ENCODE data around the gene FRMD1. TPM values are rescaled to one million over a fixed set of nuclear protein-coding genes. Genes with fewer than 3 reads are reported as not detected.
"Not testable (repeated sequence)": the region's sequence is repeated elsewhere in the genome, so short reads cannot be mapped to it uniquely, and the experiment has no call there.

Gene FRMD1
- total RNA-seq, 1 donor: not detected

- Histone ChIP-seq H3K27me3 (ENCODE audit: insufficient read depth, low read length) (no peaks in the 10 kb centered on the region), H3K4me1 (ENCODE audit: insufficient read depth, low read length) (no peaks in the 10 kb centered on the region), H3K4me3 (ENCODE audit: low read length) (no peak overlapping the region), H3K9me3 (ENCODE audit: low read depth, low read length) (no peaks in the 10 kb centered on the region)
These were observed 3.0 kb upstream of the FRMD1 start for GRCh38 chr6:168081858-168082546.

DNA sequence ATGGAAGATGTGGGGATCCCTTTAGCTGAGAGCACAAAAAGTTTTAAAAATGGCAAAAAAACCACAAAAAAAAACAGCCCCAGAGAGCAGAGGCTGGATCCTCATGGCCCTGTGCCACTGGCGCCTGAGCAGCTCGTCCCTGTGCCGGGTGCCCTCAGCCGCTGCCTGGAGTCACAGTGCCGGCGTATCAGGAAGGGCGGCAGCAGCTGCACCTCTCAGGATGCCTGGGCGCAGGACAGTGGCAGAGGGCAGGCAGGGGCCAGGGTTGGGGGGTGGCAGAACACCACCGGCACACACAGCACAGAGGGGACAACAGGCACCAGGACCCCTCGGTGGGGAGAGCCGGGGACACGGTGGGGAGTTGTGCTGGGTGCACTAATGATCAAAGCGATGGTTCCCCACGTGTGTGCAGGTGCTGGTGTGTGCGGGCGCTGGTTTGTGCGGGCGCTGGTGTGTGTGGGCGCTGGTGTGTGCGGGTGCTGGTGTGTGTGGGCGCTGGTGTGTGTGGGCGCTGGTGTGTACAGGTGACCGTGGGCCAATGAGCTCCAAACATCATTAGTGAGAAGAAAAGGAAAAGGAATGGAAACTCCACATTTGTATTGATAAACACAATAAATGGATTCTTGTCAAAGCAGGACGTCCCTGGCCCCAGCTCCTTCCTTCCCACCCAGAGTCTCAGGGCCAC lies 1.5 kb upstream of the FRMD1 start:
- Histone ChIP-seq H3K4me1 (ENCODE audit: insufficient read depth, low read length) (no peaks in the 10 kb centered on the region), H3K4me3 (ENCODE audit: low read length) (no peak overlapping the region), H3K27me3 (ENCODE audit: insufficient read depth, low read length) (no peaks in the 10 kb centered on the region), H3K9me3 (ENCODE audit: low read depth, low read length) (no peaks in the 10 kb centered on the region)

- Histone ChIP-seq H3K9me3 (ENCODE audit: low read depth, low read length) (no peaks in the 10 kb centered on the region), H3K4me3 (ENCODE audit: low read length) (no peak overlapping the region), H3K27me3 (ENCODE audit: insufficient read depth, low read length) (no peaks in the 10 kb centered on the region), H3K4me1 (ENCODE audit: insufficient read depth, low read length) (no peaks in the 10 kb centered on the region)
These were observed 653 bp downstream of the FRMD1 start for GRCh38 chr6:168078175-168078942.

DNA sequence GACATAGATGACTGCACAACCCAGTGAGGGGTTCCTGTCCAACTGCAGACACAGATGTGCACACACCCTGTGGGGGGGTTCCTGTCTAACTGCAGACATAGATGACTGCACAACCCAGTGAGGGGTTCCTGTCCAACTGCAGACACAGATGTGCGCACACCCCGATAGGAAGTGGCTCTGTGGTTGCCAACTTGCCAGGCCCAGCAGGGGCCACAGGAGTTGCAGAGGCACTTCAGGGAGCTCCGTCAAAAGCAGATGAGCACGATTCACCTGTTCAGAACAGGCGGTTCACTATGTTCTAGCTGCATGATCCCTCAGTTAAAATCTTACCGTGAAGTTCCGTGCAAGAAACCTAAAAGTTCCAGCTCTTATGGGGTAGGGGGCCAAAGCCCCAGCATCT lies 1.6 kb downstream of the FRMD1 start:
- not testable (repeated sequence) for H3K27me3 ChIP-seq (ENCODE audit: insufficient read depth, low read length); H3K9me3 ChIP-seq (ENCODE audit: low read depth, low read length); H3K4me1 ChIP-seq (ENCODE audit: insufficient read depth, low read length); H3K4me3 ChIP-seq (ENCODE audit: low read length)

GRCh38 chr6:168075787-168076202 lies 3.2 kb downstream of the FRMD1 start:
- Histone ChIP-seq H3K9me3 (ENCODE audit: low read depth, low read length) (no peaks in the 10 kb centered on the region), H3K27me3 (ENCODE audit: insufficient read depth, low read length) (no peaks in the 10 kb centered on the region)

GRCh38 chr6:168075216-168075615 lies 3.8 kb downstream of the FRMD1 start:
- Histone ChIP-seq H3K9me3 (ENCODE audit: low read depth, low read length) (no peaks in the 10 kb centered on the region), H3K4me1 (ENCODE audit: insufficient read depth, low read length) (no peaks in the 10 kb centered on the region), H3K27me3 (ENCODE audit: insufficient read depth, low read length) (no peaks in the 10 kb centered on the region), H3K4me3 (ENCODE audit: low read length) (no peak overlapping the region)

More at GRCh38 chr6:168075787-168076202, 3.2 kb downstream of the FRMD1 start:
- Histone ChIP-seq H3K4me3 (ENCODE audit: low read length) (no peak overlapping the region), H3K4me1 (ENCODE audit: insufficient read depth, low read length) (no peaks in the 10 kb centered on the region)

GRCh38 chr6:168073937-168074730 lies 4.9 kb downstream of the FRMD1 start:
- H3K27me3 ChIP-seq (ENCODE audit: insufficient read depth, low read length): no peaks in the 10 kb centered on the region
- no peaks in the 10 kb centered on the region for H3K4me1 ChIP-seq (ENCODE audit: insufficient read depth, low read length)
- no peaks in the 10 kb centered on the region for H3K9me3 ChIP-seq (ENCODE audit: low read depth, low read length)
- no peak overlapping the region for H3K4me3 ChIP-seq (ENCODE audit: low read length)

DNA sequence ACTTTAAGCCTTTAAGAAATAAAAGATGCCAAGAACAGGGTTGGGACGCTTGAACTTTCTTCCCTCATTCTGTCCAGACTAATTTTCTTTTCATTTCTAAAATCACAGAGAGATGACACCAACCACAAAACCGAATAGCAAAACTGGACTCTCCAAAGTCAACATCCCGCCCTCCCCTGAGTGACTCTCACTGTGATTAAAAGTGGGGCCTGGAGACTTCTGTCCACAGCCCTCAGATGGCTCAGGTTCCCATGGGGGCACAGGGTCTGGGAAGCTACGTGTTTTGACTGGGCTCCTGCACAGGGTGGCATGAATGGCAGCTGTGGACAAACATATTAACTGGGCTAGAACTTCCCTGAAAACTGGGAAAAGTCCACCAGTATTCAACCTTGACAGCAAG lies 6.3 kb downstream of the FRMD1 start:
- no peaks in the 10 kb centered on the region for H3K27me3 ChIP-seq (ENCODE audit: insufficient read depth, low read length)

DNA sequence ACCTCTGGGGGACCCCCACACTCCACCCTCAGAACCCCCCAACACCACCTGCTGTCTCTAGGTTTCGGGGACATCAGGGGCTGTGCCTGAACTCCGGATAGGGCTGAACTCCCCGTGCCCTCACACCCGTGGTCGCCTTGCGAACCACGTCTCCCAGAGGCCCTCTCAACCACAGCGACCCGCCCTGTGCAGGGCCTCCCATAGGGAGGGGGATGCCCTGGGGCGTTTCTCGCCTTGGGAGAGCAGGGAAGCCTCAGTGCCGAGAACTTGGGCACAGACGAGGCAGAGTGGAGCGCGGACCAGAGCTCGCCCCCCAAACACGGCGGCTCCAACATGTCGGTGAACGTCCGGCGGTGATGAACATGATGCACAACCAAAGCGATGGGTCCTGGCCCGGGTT lies 6.8 kb downstream of the FRMD1 start:
- no peaks in the 10 kb centered on the region for H3K4me1 ChIP-seq (ENCODE audit: insufficient read depth, low read length)
- no peaks in the 10 kb centered on the region for H3K9me3 ChIP-seq (ENCODE audit: low read depth, low read length)
- H3K27me3 ChIP-seq (ENCODE audit: insufficient read depth, low read length): no peaks in the 10 kb centered on the region
- H3K4me3 ChIP-seq (ENCODE audit: low read length): no peak overlapping the region

More for the DNA sequence above, 6.3 kb downstream of the FRMD1 start:
- Histone ChIP-seq H3K9me3 (ENCODE audit: low read depth, low read length) (no peaks in the 10 kb centered on the region), H3K4me1 (ENCODE audit: insufficient read depth, low read length) (no peaks in the 10 kb centered on the region), H3K4me3 (ENCODE audit: low read length) (no peak overlapping the region)

GRCh38 chr6:168071620-168072019 lies 7.4 kb downstream of the FRMD1 start:
- Histone ChIP-seq H3K4me3 (ENCODE audit: low read length) (no peak overlapping the region), H3K27me3 (ENCODE audit: insufficient read depth, low read length) (no peaks in the 10 kb centered on the region), H3K4me1 (ENCODE audit: insufficient read depth, low read length) (no peaks in the 10 kb centered on the region), H3K9me3 (ENCODE audit: low read depth, low read length) (no peaks in the 10 kb centered on the region)

GRCh38 chr6:168070804-168071203 lies 8.2 kb downstream of the FRMD1 start:
- Histone ChIP-seq H3K9me3 (ENCODE audit: low read depth, low read length) (no peaks in the 10 kb centered on the region), H3K4me1 (ENCODE audit: insufficient read depth, low read length) (no peaks in the 10 kb centered on the region), H3K27me3 (ENCODE audit: insufficient read depth, low read length) (no peaks in the 10 kb centered on the region), H3K4me3 (ENCODE audit: low read length) (no peak overlapping the region)

DNA sequence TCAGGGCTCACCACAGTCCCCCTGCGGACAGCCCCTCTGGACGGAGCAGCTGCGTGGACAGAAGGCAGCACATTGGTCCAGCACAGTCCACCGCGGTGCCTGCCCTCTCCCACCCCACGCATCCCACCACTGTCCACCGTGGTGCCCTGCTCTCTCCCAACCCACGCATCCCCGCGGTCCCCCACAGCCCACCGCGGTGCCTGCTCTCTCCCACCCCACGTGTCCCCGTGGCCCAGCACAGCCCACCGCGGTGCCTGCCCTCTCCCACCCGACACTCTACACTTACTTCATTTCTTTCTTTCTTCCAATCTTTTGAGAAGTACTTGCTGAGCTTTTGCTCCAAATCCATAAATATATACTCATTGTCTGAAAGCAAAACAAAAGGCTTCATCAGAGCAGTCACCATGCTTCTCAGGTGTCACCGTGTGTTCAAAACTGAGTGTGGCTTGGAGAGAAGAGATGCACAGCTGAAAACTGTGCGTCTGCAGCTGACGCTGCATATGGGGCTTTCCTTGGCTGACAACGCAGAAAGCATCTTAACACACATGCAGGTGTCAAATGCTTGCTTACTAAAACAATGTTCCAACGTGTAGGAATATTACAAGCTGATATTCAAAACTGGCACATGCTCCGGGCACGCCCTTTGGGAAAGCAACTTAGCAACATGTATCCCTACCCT lies 11.8 kb downstream of the FRMD1 start:
- no peak overlapping the region for H3K4me3 ChIP-seq (ENCODE audit: low read length)
- no peaks in the 10 kb centered on the region for H3K27me3 ChIP-seq (ENCODE audit: insufficient read depth, low read length)
- H3K9me3 ChIP-seq (ENCODE audit: low read depth, low read length): no peaks in the 10 kb centered on the region
- no peaks in the 10 kb centered on the region for H3K4me1 ChIP-seq (ENCODE audit: insufficient read depth, low read length)

DNA sequence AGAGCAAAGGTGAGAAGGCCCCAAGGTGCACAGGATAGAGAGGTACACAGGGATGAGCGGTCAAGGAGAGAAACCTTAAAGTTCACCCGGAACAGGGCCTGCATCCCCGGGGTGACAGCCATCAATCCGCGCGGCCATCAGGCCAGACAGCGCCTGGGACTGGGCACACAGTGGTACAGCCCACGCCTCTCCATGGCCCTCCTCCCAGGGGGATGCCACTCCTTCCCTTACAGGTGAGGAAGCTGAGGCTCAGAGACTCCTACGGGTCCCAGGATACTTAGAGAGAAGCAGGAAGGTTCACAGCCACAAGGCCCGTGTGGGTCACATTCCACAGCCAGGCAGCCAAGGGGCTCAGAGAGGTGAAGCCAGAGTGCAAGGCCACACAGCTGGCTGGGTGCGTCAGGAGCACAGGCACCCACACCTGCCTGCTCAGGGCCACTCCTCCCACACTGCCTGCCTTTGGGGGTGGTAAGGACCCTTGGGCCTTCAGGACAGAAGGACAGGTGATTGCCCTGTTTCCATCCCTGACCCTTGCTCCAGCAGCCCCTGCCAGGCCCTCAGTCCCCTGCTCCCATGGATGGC lies 14.7 kb downstream of the FRMD1 start:
- H3K9me3 ChIP-seq (ENCODE audit: low read depth, low read length): no peaks in the 10 kb centered on the region
- no peaks in the 10 kb centered on the region for H3K27me3 ChIP-seq (ENCODE audit: insufficient read depth, low read length)
- H3K4me3 ChIP-seq (ENCODE audit: low read length): no peak overlapping the region
- no peaks in the 10 kb centered on the region for H3K4me1 ChIP-seq (ENCODE audit: insufficient read depth, low read length)

- Histone ChIP-seq H3K4me1 (ENCODE audit: insufficient read depth, low read length) (no peaks in the 10 kb centered on the region), H3K27me3 (ENCODE audit: insufficient read depth, low read length) (no peaks in the 10 kb centered on the region), H3K9me3 (ENCODE audit: low read depth, low read length) (no peaks in the 10 kb centered on the region), H3K4me3 (ENCODE audit: low read length) (no peak overlapping the region)
These were observed 15.6 kb downstream of the FRMD1 start for GRCh38 chr6:168063431-168063830.

Measured in mononuclear cell (primary cell).